Glutamatergic neuron (in vitro differentiated cells): Measurements from ENCODE around the gene HENMT1. TPM values are rescaled to one million over a fixed set of nuclear protein-coding genes. Genes with fewer than 3 reads are reported as not detected.

Experiments
- DNase-seq: peaks from one replicate; pipeline ENCODE4 v3.0.0; 2022
- H3K27ac Mint-ChIP-seq: one replicate; pipeline ENCODE4 v1.8.0; 2020; ENCODE audit warnings: mild to moderate bottlenecking, mixed read lengths, inconsistent platforms; ENCODE audit not compliant: unreplicated experiment
- H3K27me3 Mint-ChIP-seq: one replicate; pipeline ENCODE4 v1.8.0; 2020; ENCODE audit warnings: mild to moderate bottlenecking, moderate library complexity, mixed read lengths, inconsistent platforms; ENCODE audit not compliant: unreplicated experiment
- H3K36me3 Mint-ChIP-seq: one replicate; pipeline ENCODE4 v1.8.0; 2020; ENCODE audit warnings: mild to moderate bottlenecking, mixed read lengths, inconsistent platforms; ENCODE audit not compliant: unreplicated experiment
- H3K4me1 Mint-ChIP-seq: one replicate; pipeline ENCODE4 v1.8.0; 2020; ENCODE audit warnings: mild to moderate bottlenecking, low read depth, mixed read lengths, inconsistent platforms; ENCODE audit not compliant: unreplicated experiment
- H3K4me3 Mint-ChIP-seq: one replicate; pipeline ENCODE4 v1.8.0; 2020; ENCODE audit warnings: mild to moderate bottlenecking, mixed read lengths, inconsistent platforms; ENCODE audit not compliant: unreplicated experiment
- H3K9me3 Mint-ChIP-seq: one replicate; pipeline ENCODE4 v1.8.0; 2020; ENCODE audit warnings: mild to moderate bottlenecking, moderate library complexity, mixed read lengths, inconsistent platforms; ENCODE audit not compliant: unreplicated experiment
- total RNA-seq: library from RNA; stranded (reverse); fragmentation: NEBNext Ultra II Directional; extraction: Animal tissue kit (Norgen Biotek cat#: 25700); gene quantifications from one replicate; pipeline ENCODE4 v1.2.1, GENCODE V29; 2021; ENCODE audit not compliant: unreplicated experiment
- TF ChIP-seq, protein P1 (sequence below): fragments of 200-600 bp; sonication (generic); IDR thresholded peaks from one replicate; pipeline ENCODE4 v1.5.0; 2021; ENCODE audit not compliant: partially characterized antibody, unreplicated experiment

The HENMT1 gene
- total RNA-seq, 1 donor from 2014 or later = 15.9 TPM

- TF ChIP-seq, protein P1, sequence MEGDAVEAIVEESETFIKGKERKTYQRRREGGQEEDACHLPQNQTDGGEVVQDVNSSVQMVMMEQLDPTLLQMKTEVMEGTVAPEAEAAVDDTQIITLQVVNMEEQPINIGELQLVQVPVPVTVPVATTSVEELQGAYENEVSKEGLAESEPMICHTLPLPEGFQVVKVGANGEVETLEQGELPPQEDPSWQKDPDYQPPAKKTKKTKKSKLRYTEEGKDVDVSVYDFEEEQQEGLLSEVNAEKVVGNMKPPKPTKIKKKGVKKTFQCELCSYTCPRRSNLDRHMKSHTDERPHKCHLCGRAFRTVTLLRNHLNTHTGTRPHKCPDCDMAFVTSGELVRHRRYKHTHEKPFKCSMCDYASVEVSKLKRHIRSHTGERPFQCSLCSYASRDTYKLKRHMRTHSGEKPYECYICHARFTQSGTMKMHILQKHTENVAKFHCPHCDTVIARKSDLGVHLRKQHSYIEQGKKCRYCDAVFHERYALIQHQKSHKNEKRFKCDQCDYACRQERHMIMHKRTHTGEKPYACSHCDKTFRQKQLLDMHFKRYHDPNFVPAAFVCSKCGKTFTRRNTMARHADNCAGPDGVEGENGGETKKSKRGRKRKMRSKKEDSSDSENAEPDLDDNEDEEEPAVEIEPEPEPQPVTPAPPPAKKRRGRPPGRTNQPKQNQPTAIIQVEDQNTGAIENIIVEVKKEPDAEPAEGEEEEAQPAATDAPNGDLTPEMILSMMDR = no peak
- no peak for DNase-seq
- no peak overlapping the region for H3K27ac Mint-ChIP-seq
- peaks cover 8% of the 10 kb centered on the region for H3K4me1 Mint-ChIP-seq
- no peaks in the 10 kb centered on the region for H3K27me3 Mint-ChIP-seq
- peaks cover 4% of the 10 kb centered on the region for H3K36me3 Mint-ChIP-seq
- peaks cover 2% of the 10 kb centered on the region for H3K9me3 Mint-ChIP-seq
- no peak overlapping the region for H3K4me3 Mint-ChIP-seq
Observed at GRCh38 chr1:108665067-108665466, 4.2 kb upstream of the HENMT1 start.

DNA sequence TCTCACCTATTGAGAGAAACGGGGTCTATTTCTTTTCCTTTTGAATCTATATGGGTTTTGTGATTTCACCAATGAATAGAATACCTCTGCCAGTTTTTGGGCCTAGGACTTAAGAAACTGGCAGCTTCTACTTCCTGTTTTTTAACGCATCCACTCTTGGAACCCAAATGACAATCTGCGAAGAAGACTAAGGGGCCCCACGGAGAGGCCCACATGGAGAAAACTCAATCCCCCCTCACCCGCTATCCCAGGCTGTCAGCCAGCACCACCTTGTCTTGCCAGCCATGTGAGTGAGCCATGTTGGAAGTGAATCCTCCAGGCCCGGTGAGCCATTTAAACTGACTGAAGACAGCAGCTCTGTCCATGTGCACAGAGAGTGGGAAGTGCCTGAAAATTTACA, 3.6 kb upstream of the HENMT1 start:
- Mint-ChIP-seq H3K36me3 (peaks cover 4% of the 10 kb centered on the region), H3K4me3 (no peak overlapping the region), H3K9me3 (peaks cover 2% of the 10 kb centered on the region), H3K27me3 (no peaks in the 10 kb centered on the region), H3K4me1 (peaks cover 8% of the 10 kb centered on the region), H3K27ac (no peak overlapping the region)
- no peak for DNase-seq
- TF ChIP-seq, protein P1 = no peak

- Mint-ChIP-seq H3K27me3 (no peaks in the 10 kb centered on the region), H3K27ac (no peak overlapping the region), H3K4me3 (no peak overlapping the region), H3K9me3 (peaks cover 2% of the 10 kb centered on the region), H3K4me1 (peaks cover 8% of the 10 kb centered on the region), H3K36me3 (peaks cover 4% of the 10 kb centered on the region)
- DNase-seq = no peak
- TF ChIP-seq, protein P1 = no peak
Observed at GRCh38 chr1:108663074-108663473, 2.2 kb upstream of the HENMT1 start.

DNA sequence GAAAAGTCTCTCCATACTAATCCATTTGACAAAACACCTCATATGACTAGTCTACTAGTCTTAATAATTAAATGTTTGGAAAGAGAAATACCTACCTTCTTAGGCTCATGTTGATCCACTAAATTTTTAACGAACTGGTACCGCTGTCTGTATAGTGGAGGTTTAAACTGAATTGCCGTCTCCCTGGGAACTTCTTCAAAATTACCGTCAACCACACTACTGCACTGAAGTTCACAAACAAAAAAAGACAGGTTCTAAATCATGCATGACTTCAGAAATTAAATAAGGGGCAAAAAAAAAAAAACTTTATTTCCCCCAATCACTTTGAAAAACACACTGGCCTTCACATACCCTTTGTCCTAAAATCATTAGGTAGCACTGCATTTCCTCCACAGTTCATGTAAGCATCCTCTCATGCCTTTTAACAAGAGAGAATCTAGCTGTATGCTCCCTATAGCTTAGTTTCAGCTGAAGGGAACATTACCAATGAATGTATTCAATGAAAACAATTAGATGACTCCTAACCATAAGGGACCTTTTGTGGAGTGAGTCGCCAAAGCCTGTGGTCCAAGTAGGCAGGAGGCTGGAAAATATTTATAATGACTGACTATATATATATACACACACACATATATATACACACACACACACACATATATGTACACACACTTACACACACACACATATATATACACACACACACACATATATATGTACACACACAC, 3.4 kb downstream of the HENMT1 start:
- H3K9me3 Mint-ChIP-seq = peaks cover 2% of the 10 kb centered on the region
- TF ChIP-seq, protein P1 = no peak

DNA sequence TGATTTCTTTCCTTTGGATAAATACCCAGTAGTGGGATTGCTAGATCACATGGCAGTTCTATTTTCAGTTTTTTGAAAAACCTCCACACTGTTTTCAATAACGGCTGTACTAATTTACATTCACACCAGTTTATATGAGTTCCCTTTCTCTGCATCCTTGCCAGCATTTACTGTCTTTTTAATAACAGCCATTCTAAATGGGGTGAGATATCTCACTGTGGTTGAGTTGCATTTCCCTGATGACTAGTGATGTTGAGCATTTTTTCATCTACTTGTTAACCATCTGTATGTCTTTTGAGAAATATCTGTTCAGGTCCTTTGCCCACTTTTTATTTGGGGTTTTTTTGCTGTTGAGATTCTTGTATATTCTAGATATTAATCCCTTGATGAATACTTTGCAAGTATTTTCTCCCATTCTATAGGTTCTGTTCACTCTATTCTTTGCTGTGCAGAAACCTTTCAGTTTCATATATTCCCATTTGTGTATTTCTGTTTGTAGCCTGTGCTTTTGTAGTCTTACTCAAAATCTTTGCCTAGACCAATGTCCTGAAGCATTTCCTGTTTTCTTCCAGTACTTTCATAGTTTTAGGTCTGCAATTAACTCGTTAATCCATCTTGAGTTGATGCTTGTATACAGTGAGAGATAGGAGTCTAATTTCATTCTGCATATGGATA, 7.3 kb downstream of the HENMT1 start:
- Mint-ChIP-seq H3K36me3 (peaks cover 10% of the 10 kb centered on the region), H3K9me3 (no peaks in the 10 kb centered on the region), H3K27ac (no peak overlapping the region), H3K4me3 (no peak overlapping the region), H3K27me3 (no peaks in the 10 kb centered on the region), H3K4me1 (no peaks in the 10 kb centered on the region)
- no peak for DNase-seq
- TF ChIP-seq, protein P1 = no peak

More for the DNA sequence above, 3.4 kb downstream of the HENMT1 start:
- Mint-ChIP-seq H3K27me3 (no peaks in the 10 kb centered on the region), H3K4me1 (peaks cover 1% of the 10 kb centered on the region), H3K4me3 (no peak overlapping the region), H3K27ac (no peak overlapping the region), H3K36me3 (peaks cover 5% of the 10 kb centered on the region)
- no peak for DNase-seq
